Cerebellar nuclear complex (tissue), 1 donor: ENCODE data around the gene DNAJC4.
A peak's percentile ranks its signal among the peaks of the same experiment; 100 is the strongest.

Source experiments
- DNase-seq, 2 experiments: peaks; one replicate each; lab custom pipeline; 2025; lab: John Stamatoyannopoulos, UW

The DNAJC4 gene

GRCh38 chr11:64208796-64209562, 21.4 kb upstream of the DNAJC4 start:
- no peak for DNase-seq

GRCh38 chr11:64209563-64209843, 20.8 kb upstream of the DNAJC4 start:
- no peak for DNase-seq

- peak in 1 of 2 experiments; percentile 34 for DNase-seq
These were observed 19.9 kb upstream of the DNAJC4 start for GRCh38 chr11:64210301-64211020.

- no peak for DNase-seq
These were observed 19.0 kb upstream of the DNAJC4 start for GRCh38 chr11:64211181-64211872.

GRCh38 chr11:64216879-64217278, 13.5 kb upstream of the DNAJC4 start:
- DNase-seq = no peak

GRCh38 chr11:64218628-64219353, 11.6 kb upstream of the DNAJC4 start:
- no peak for DNase-seq

GRCh38 chr11:64219354-64219684, 11.0 kb upstream of the DNAJC4 start:
- no peak for DNase-seq

DNA sequence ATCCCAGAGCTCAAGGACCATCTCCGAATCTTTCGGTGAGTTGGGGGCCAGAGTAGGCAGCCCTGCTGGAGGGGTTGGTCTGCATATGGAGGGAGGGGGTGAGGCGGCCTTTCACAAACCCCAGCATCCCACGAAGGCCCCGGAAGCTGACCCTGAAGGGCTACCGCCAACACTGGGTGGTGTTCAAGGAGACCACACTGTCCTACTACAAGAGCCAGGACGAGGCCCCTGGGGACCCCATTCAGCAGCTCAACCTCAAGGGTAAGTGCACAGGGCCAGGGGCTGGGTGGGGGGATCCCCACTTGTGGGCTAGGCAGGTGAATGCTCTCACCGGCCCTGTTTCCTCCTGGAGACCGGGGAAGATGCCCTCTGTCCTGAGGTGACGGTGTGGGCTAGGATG, 10.6 kb upstream of the DNAJC4 start:
- no peak for DNase-seq

GRCh38 chr11:64220271-64220670, 10.1 kb upstream of the DNAJC4 start:
- no peak for DNase-seq

DNA sequence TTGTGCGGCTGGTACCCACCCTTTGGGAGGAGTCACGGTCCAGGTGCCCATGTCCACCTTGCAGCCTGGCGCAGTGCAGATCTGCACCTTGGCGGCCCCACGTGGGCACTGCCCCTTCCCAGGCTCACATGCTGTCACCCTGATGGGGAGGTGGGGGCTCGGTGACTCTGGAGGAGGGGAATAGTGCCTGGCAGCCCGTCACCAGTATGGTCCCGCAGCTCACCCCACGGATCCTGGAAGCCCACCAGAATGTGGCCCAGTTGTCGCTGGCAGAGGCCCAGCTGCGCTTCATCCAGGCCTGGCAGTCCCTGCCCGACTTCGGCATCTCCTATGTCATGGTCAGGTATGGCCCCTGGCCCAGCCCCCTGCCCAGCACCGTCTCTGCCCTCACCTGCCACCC, 9.6 kb upstream of the DNAJC4 start:
- no peak for DNase-seq

- DNase-seq = no peak
These were observed 7.7 kb upstream of the DNAJC4 start for GRCh38 chr11:64222651-64223000.

DNA sequence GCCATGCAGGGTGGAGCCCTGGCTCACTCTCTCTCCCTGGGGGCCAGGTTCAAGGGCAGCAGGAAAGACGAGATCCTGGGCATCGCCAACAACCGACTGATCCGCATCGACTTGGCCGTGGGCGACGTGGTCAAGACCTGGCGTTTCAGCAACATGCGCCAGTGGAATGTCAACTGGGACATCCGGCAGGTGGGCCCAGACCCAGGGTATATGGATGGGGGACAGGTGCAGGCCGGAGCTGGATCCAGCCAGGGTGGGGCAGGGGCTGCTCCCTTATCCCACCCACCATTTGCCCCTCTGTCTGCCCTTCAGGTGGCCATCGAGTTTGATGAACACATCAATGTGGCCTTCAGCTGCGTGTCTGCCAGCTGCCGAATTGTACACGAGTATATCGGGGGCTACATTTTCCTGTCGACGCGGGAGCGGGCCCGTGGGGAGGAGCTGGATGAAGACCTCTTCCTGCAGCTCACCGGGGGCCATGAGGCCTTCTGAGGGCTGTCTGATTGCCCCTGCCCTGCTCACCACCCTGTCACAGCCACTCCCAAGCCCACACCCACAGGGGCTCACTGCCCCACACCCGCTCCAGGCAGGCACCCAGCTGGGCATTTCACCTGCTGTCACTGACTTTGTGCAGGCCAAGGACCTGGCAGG, 7.2 kb upstream of the DNAJC4 start:
- DNase-seq = no peak

DNA sequence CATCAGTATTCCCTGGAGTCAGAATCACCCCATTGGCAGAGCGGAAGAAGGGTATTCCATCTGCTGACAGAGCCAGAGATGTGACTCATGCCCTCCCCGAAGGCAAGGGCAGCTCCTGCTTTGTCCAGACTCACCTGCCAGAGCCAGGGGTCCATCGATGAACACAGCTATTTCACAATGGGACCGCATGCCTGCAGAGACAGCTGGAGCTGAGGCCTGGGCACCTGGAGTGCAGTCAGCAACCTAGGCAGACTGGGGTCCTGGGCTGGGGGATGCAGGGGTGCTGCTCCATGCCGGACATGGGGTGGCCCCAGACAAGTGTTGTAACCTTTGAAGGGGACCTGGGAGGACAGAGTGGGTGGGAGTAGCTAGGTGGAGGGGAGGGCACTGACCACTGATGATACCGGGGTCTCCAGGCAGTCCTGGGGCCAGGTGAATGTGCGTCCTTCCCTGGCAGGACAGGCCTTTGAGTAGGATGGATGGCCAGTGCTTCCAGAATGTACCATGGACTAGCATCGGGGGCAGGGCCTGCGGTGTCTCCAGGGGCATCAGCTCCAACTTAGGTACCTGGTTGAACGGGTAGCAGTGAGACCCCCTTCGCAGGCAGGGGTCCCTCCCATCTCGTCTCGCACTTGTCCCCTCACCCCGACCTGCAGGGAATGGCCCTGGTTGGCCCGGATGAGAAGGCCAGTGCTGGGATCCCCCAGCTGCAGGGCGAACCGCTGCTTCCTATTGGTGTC, 6.0 kb upstream of the DNAJC4 start:
- DNase-seq = no peak

DNA sequence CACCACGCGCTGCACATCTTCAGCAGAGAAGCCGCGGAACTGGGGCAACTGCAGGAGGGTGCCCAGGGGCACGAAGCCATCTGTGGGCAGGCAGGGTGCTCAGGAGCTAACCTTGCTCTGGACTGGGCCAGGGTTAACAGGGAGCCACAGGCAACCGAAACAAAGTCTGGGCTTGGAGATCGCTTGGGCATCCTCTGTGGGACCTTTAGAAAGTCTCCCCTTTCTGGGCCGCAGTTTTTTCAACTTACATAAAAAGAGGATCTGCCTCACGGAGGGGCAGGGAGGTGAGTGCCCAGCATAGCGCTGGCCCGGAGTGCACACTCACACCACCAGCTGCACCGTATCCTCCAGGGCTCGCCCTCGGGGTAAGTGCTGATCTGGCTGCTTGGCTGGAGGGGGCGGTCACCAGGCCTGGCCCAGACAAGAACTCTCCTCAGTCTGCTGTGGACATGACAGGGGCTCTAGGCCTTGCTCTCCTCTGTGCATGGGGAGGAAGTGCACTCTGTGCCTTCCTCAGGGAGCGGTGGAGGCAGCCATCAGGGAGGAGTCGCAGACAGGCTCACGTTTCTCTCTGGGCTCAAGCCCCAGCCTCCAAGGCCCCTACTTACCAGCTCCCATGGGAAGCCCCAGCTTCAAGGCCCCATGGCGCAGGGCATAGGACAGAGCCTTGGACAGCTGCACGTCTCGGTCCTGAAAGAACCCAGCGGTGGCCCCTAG, 5.3 kb upstream of the DNAJC4 start:
- no peak for DNase-seq

DNA sequence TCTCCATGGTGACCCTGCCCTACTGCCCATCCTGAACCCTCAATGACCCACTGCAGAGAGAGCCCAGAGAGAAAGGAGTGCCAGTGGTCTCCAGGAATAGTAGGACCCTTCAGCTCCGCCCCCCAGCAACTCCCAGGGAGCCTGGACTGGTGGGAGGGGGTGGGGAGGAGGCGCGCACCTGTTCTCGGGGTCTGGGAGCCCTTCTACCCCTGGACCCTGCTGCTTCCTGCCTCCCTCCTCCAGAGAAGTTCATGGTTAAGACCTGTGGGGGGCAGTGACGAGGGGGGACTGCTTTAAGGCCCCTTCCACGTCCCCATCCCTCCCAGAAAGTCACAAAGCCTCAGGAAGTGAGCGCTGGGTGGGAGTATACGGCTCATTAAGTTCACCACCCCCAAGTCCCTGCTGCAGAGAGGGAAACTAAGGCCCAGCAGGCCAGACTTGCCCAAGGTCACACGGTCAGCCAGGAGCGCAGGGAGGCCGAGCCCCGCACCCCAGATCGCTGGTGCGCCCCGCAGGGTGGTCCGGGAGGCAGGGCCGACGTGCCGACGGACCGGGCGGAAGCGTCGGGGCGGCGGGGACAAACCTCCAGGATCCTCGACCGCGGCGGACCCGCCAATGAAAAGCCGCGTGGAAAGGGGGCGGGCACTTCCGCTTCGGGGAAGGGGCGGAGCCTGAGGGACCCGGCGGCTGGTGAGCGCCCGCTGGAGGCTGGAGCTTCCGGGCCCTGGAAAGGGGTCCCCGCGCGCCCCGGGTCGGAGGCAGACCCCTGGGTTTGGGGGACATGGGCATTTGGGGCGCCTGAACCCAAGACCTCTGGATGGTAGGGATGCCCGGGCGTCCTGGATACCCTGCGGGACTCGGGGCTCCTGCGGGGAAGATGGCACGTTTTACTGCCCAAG, 4.5 kb upstream of the DNAJC4 start, which contains the start of the genes NUDT22 and TRPT1:
NUDT22 (plus strand) TSS at position 667 of the 899 bp plus-strand sequence. CDS start 379 bp downstream, outside the sequence.
TRPT1 (minus strand) TSS at position 579 of the 899 bp plus-strand sequence; CDS start at position 253, 326 bp downstream.
- peak in 1 of 2 experiments; percentile 31 for DNase-seq

DNA sequence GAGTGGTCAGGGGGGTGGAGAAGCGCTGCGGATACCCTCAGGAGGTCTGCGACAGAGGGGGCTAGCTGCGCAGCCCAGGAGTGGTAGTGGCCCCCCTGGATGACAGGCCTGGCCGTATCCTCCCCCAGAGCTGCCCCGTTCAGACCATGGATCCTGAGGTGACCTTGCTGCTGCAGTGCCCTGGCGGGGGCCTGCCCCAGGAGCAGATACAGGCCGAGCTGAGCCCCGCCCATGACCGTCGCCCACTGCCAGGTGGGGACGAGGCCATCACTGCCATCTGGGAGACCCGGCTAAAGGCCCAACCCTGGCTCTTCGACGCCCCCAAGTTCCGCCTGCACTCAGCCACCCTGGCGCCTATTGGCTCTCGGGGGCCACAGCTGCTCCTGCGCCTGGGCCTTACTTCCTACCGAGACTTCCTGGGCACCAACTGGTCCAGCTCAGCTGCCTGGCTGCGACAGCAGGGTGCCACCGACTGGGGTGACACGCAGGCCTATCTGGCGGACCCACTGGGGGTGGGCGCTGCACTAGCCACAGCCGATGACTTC, 3.8 kb upstream of the DNAJC4 start:
- no peak for DNase-seq

DNA sequence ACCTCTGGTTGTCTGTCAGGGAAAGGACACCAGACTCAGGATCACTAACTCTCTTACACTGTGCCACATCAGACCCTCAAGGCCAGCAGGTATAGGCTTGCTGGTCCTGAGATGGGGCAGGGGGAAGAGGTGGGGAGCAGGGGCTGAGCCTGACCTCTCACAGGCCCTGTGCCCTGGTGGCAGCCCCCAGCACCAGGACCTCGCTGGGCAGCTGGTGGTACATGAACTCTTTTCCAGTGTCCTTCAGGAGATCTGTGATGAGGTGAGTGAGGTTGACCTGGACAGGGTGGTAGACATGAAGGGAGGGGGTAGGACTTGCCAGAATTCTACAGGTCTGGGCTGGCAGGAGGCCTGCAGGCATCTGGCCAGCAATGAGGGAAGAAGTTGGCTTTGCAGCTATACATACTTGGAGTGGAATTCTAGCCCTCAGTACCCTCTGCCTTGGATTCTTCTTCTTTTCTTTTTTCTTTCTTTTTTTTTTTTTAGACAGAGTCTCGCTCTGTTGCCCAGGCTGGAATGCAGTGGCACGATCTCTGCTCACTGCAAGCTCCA, 2.9 kb upstream of the DNAJC4 start:
- DNase-seq = no peak

- DNase-seq = no peak
These were observed 1.1 kb upstream of the DNAJC4 start for GRCh38 chr11:64229090-64229743.
